C4-2B (cell line): ENCODE measurements around the gene SERPINB1.

Experiments used
- ZFX ChIP-seq: fragments of 450-650 bp; IDR thresholded peaks from 2 replicates; pipeline ENCODE4 v1.6.1; 2017
- TF ChIP-seq, protein P1 (sequence below): fragments of 450-650 bp; conservative IDR thresholded peaks from 2 replicates; pipeline ENCODE4 v1.5.1; 2017; ENCODE audit warnings: mild to moderate bottlenecking

GRCh38 chr6:2791450-2791974, 50.2 kb downstream of the SERPINB1 start:
- TF ChIP-seq, protein P1, sequence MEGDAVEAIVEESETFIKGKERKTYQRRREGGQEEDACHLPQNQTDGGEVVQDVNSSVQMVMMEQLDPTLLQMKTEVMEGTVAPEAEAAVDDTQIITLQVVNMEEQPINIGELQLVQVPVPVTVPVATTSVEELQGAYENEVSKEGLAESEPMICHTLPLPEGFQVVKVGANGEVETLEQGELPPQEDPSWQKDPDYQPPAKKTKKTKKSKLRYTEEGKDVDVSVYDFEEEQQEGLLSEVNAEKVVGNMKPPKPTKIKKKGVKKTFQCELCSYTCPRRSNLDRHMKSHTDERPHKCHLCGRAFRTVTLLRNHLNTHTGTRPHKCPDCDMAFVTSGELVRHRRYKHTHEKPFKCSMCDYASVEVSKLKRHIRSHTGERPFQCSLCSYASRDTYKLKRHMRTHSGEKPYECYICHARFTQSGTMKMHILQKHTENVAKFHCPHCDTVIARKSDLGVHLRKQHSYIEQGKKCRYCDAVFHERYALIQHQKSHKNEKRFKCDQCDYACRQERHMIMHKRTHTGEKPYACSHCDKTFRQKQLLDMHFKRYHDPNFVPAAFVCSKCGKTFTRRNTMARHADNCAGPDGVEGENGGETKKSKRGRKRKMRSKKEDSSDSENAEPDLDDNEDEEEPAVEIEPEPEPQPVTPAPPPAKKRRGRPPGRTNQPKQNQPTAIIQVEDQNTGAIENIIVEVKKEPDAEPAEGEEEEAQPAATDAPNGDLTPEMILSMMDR: peak; percentile 66; the same call in 1 of the 2 replicates
- no peak for TF ChIP-seq ZFX
